Endothelial cell of umbilical vein (primary cell): Measurements from ENCODE around the gene CTBP1. TPM values are rescaled to one million over a fixed set of nuclear protein-coding genes. Genes with fewer than 3 reads are reported as not detected.

Experiments used
- BruUV-seq: library from RNA; stranded (reverse); fragments of 400-500 nt; replicated peaks from 2 replicates; lab custom pipeline; 2021; lab: Mats Ljungman, UMichigan
- CTCF ChIA-PET: fragments of 300-600, 350-600 bp; sonication (Branson Sonifier 250); formaldehyde crosslinking; loops from one replicate; lab custom pipeline; 2021; ENCODE audit warnings: antibody characterized with exemption, inconsistent platforms; lab: Charles Lee
- POLR2A ChIA-PET: fragments of 300-600, 350-600 bp; sonication (Branson Sonifier 250); formaldehyde crosslinking; loops from one replicate; lab custom pipeline; 2021; ENCODE audit warnings: antibody characterized with exemption, inconsistent platforms; lab: Charles Lee
- DNase-seq: peaks from one replicate; pipeline ENCODE4 v3.0.0-alpha.2; 2011; ENCODE audit warnings: low read depth, low spot score
- FAIRE-seq: peaks from 2 replicates; lab custom pipeline; 2011; peaks lifted over from hg19 to GRCh38; lab: Jason Lieb, UNC
- H2AFZ ChIP-seq: 2 replicates; pipeline ENCODE4 v1.6.0; 2012; ENCODE audit warnings: low read depth, low read length, control low read depth, inconsistent platforms
- H3K27ac ChIP-seq: 2 replicates; pipeline ENCODE4 v1.5.1; 2011; ENCODE audit warnings: low read depth, mild to moderate bottlenecking, control low read depth, low read length, moderate library complexity; ENCODE audit not compliant: insufficient read depth
- H3K27me3 ChIP-seq, 2 experiments: 2 replicates each; pipeline versions ENCODE4 v1.6.0 to v1.6.1; 2011; ENCODE audit warnings: low read length in 2 of 2, mixed read lengths in 1 of 2; ENCODE audit not compliant: control insufficient read depth in 2 of 2, insufficient read depth in 2 of 2
- H3K36me3 ChIP-seq, 2 experiments: 2 replicates in 1 of 2; 3 replicates in 1 of 2; pipeline ENCODE4 v1.5.1; 2011; ENCODE audit warnings: low read length in 2 of 2, mild to moderate bottlenecking in 1 of 2, moderate library complexity in 1 of 2; ENCODE audit not compliant: control insufficient read depth in 2 of 2, insufficient read depth in 2 of 2; ENCODE audit errors: extremely low read depth in 1 of 2
- H3K4me1 ChIP-seq: 3 replicates; pipeline ENCODE4 v1.5.1; 2011; ENCODE audit warnings: mild to moderate bottlenecking, low read length; ENCODE audit not compliant: control insufficient read depth, insufficient read depth; ENCODE audit errors: extremely low read depth
- H3K4me2 ChIP-seq: 2 replicates; pipeline ENCODE4 v1.6.1; 2011; ENCODE audit warnings: low read length, control low read depth, mixed read lengths; ENCODE audit not compliant: insufficient read depth
- H3K4me3 ChIP-seq, 3 experiments: fragments of 200-600 bp in 1 of 3; sonication (generic), shearing (Covaris generic) in 1 of 3; replicated peaks in 1 of 3; 2 replicates each; pipeline ENCODE4 v1.5.1; 2011 to 2016; ENCODE audit warnings: control low read depth in 3 of 3, low read length in 3 of 3, mild to moderate bottlenecking in 2 of 3, inconsistent platforms in 1 of 3, low read depth in 1 of 3, moderate library complexity in 1 of 3; ENCODE audit not compliant: insufficient read depth in 1 of 3
- H3K79me2 ChIP-seq: 2 replicates; pipeline ENCODE4 v1.6.0; 2012; ENCODE audit warnings: low read length, inconsistent platforms; ENCODE audit not compliant: control insufficient read depth, insufficient read depth
- H3K9ac ChIP-seq: replicated peaks from 2 replicates; pipeline ENCODE3; 2011; ENCODE audit warnings: low read length, control low read depth; ENCODE audit not compliant: insufficient read depth; ENCODE audit errors: extremely low read depth
- H3K9me1 ChIP-seq: replicated peaks from 3 replicates; pipeline ENCODE4 v1.6.0; 2011; ENCODE audit warnings: mild to moderate bottlenecking, low read length; ENCODE audit not compliant: control insufficient read depth, insufficient read depth; ENCODE audit errors: extremely low read depth
- H3K9me3 ChIP-seq: replicated peaks from 2 replicates; pipeline ENCODE4 v1.5.1; 2012; ENCODE audit warnings: low read length, inconsistent platforms; ENCODE audit not compliant: control insufficient read depth, insufficient read depth
- H4K20me1 ChIP-seq: replicated peaks from 2 replicates; pipeline ENCODE3; 2011; ENCODE audit warnings: mild to moderate bottlenecking, low read length; ENCODE audit not compliant: control insufficient read depth, insufficient read depth; ENCODE audit errors: extremely low read depth
- EZH2 ChIP-seq: IDR thresholded peaks from 2 replicates; pipeline ENCODE4 v1.6.1; 2012; ENCODE audit warnings: borderline replicate concordance, low read depth, mild to moderate bottlenecking, moderate library complexity, low read length, inconsistent platforms; ENCODE audit not compliant: severe bottlenecking
- FOS ChIP-seq: IDR thresholded peaks from 2 replicates; pipeline ENCODE4 v1.6.1; 2011; ENCODE audit warnings: mild to moderate bottlenecking, low read length, moderate library complexity, borderline replicate concordance; ENCODE audit not compliant: insufficient read depth
- GATA2 ChIP-seq: IDR thresholded peaks from 2 replicates; pipeline ENCODE4 v1.7.0; 2011; ENCODE audit warnings: low read depth, mild to moderate bottlenecking, moderate library complexity, mixed read lengths, low read length; ENCODE audit not compliant: insufficient read length, insufficient read depth
- JUN ChIP-seq: IDR thresholded peaks from 2 replicates; pipeline ENCODE4 v1.6.1; 2011; ENCODE audit warnings: borderline replicate concordance, low read depth; ENCODE audit not compliant: insufficient read length, insufficient read depth
- MYC ChIP-seq: IDR thresholded peaks from one replicate; pipeline ENCODE4 v1.6.1; 2011; ENCODE audit warnings: mild to moderate bottlenecking, low read depth, low read length
- POLR2A ChIP-seq: IDR thresholded peaks from 2 replicates; pipeline ENCODE4 v1.6.1; 2012; ENCODE audit warnings: low read depth, mild to moderate bottlenecking, control low read depth, low read length
- POLR2AphosphoS5 ChIP-seq: IDR thresholded peaks from 2 replicates; pipeline ENCODE4 v1.6.1; 2012; ENCODE audit warnings: low read depth, mild to moderate bottlenecking, control low read depth, low read length, moderate library complexity; ENCODE audit not compliant: insufficient read depth
- dilution Hi-C: fragments of 300-500 bp; cut with MboI; formaldehyde crosslinking; loops from one replicate; pipeline ENCODE4 v1.15.0; 2019; ENCODE audit warnings: low sequenced_read_pairs; ENCODE audit not compliant: extremely low pct_ligation_motif_present
- intact Hi-C: fragments of 100-400 bp; cut with micrococcal nuclease; formaldehyde crosslinking; loops from one replicate; pipeline ENCODE4 v1.10.0; 2022
- polyA plus RNA-seq, 4 experiments: library from polyadenylated mRNA; depleted of rRNA in 3 of 4; stranded (reverse) in 3 of 4; unstranded in 1 of 4; fragments of >200 nt; gene quantifications; 2 replicates each; pipeline versions ENCODE4 v1.2.1 to v1.2.3, GENCODE V29; 2011 to 2012; ENCODE audit warnings: missing spikeins in 1 of 4
- total RNA-seq: library from RNA; stranded (reverse); gene quantifications from 2 replicates; pipeline ENCODE4 v1.2.3, GENCODE V29; 2021
- TF ChIP-seq, protein P1 (sequence below): IDR thresholded peaks from 2 replicates; pipeline ENCODE4 v1.6.1; 2011; ENCODE audit not compliant: insufficient read depth, insufficient read length
- TF ChIP-seq, protein P2 (sequence below), 2 donors: IDR thresholded peaks; 1 replicate in 1 of 2; 2 replicates in 1 of 2; pipeline ENCODE4 v1.5.1; 2011; ENCODE audit warnings: low read length in 2 of 2, mild to moderate bottlenecking in 2 of 2, moderate library complexity in 2 of 2, control low read depth in 1 of 2, inconsistent platforms in 1 of 2, low read depth in 1 of 2; ENCODE audit not compliant: insufficient read depth in 1 of 2; ENCODE audit errors: extremely low read depth in 1 of 2

CTBP1 gene
- total and polyA plus RNA-seq, 2 donors (not counting 3 experiments of a cell fraction or from before 2014, with no cell fraction given) = 165 to 167 TPM

DNA sequence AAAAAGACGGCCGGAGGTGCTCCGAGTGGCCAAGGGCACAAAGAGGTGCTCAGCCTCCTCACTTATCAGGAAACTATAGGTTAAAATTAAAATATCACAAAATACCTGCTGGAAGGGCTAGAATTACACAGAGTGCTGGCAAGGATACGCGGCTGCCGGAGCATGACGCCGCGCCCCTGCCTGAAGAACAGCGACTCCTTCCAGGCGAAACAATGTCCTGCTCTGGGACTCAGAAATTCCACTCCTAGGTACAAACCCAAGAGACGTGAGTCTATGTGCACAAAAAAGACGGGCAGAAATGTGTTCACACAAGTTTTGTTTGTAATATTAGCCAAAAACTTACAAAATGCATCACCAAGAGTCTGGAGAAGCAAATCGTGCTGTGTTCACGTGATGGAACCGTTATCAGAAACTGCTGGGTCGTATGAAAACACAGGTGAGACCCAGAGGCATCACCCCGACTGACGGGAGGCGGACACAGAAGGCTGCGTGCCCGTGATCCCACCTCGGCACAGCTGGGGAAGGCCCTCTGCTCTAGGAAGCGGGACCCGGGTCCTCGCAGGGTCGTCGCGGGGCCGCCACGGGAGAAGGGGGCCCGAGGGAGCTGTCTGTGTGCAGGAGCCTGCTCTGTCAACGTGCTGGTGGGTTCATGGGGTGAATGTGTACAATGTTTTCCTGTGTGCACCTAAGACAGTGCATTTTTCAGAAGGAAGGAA is 27.6 kb downstream of the CTBP1 start:
- intact Hi-C loops = no loop called here
- Histone ChIP-seq H4K20me1 (no peaks in the 10 kb centered on the region), H2AFZ (no peak overlapping the region), H3K27ac (no peak overlapping the region), H3K9ac (no peak overlapping the region), H3K4me3 (no peak overlapping the region), H3K4me2 (no peak overlapping the region), H3K27me3 (no peaks in the 10 kb centered on the region), H3K4me1 (no peaks in the 10 kb centered on the region), H3K79me2 (no peaks in the 10 kb centered on the region), H3K36me3 (peaks cover 0 to 42% of the 10 kb centered on the region in 2 experiments), H3K9me1 (no peaks in the 10 kb centered on the region), H3K9me3 (no peaks in the 10 kb centered on the region)
- FAIRE-seq (no peak), DNase-seq (no peak)
- ChIA-PET CTCF (no interaction called here), POLR2A (no interaction called here)
- dilution Hi-C loops = no loop called here
- TF ChIP-seq MYC (no peak), FOS (no peak), JUN (no peak), POLR2A (no peak), EZH2 (no peak), POLR2AphosphoS5 (no peak), GATA2 (no peak)
- TF ChIP-seq, protein P1, sequence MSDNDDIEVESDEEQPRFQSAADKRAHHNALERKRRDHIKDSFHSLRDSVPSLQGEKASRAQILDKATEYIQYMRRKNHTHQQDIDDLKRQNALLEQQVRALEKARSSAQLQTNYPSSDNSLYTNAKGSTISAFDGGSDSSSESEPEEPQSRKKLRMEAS = no peak
- TF ChIP-seq, protein P2, sequence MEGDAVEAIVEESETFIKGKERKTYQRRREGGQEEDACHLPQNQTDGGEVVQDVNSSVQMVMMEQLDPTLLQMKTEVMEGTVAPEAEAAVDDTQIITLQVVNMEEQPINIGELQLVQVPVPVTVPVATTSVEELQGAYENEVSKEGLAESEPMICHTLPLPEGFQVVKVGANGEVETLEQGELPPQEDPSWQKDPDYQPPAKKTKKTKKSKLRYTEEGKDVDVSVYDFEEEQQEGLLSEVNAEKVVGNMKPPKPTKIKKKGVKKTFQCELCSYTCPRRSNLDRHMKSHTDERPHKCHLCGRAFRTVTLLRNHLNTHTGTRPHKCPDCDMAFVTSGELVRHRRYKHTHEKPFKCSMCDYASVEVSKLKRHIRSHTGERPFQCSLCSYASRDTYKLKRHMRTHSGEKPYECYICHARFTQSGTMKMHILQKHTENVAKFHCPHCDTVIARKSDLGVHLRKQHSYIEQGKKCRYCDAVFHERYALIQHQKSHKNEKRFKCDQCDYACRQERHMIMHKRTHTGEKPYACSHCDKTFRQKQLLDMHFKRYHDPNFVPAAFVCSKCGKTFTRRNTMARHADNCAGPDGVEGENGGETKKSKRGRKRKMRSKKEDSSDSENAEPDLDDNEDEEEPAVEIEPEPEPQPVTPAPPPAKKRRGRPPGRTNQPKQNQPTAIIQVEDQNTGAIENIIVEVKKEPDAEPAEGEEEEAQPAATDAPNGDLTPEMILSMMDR (IDR thresholded peaks at IDR 0.05; ENCODE audit: extremely low read depth in 1 of 2, insufficient read depth in 1 of 2, low read depth in 1 of 2, low read length in 2 of 2) = no peak
- BruUV-seq = no TSS peak
